GM12864 (cell line): ENCODE data around the gene SEPTIN8.
A peak's percentile ranks its signal among the peaks of the same experiment; 100 is the strongest.

Experiments
- DNase-seq: peaks from one replicate; pipeline ENCODE4 v3.0.0-alpha.2; 2011; ENCODE audit warnings: low read depth
- H3K4me3 ChIP-seq: 2 replicates; pipeline ENCODE4 v1.5.1; 2011; ENCODE audit warnings: mild to moderate bottlenecking, low read depth, low read length, control low read depth
- TF ChIP-seq, protein P1 (sequence below): IDR thresholded peaks from 2 replicates; pipeline ENCODE4 v1.5.1; 2011; ENCODE audit warnings: low read depth, mild to moderate bottlenecking, moderate library complexity, low read length, control low read depth, inconsistent platforms; ENCODE audit errors: missing control alignments

SEPTIN8 gene

DNA sequence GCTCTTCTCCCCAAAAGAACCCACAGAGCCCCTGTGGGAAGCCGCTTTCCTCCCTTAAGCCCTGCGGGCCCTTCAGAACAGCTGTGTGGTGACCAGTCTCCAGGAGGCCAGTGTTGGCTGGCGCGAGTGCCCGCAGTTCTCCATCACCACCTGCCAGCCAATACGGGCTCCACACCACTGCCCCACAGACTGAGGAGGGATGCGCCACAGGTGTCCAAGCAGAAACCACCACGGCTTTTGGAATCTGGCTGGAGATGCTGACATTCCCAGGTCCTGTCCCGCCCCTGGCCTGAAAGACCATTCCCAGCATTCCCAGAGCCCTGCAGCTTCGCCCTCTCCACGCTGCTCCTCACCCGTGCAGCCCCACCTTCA is 17.0 kb downstream of the SEPTIN8 start:
- TF ChIP-seq, protein P1, sequence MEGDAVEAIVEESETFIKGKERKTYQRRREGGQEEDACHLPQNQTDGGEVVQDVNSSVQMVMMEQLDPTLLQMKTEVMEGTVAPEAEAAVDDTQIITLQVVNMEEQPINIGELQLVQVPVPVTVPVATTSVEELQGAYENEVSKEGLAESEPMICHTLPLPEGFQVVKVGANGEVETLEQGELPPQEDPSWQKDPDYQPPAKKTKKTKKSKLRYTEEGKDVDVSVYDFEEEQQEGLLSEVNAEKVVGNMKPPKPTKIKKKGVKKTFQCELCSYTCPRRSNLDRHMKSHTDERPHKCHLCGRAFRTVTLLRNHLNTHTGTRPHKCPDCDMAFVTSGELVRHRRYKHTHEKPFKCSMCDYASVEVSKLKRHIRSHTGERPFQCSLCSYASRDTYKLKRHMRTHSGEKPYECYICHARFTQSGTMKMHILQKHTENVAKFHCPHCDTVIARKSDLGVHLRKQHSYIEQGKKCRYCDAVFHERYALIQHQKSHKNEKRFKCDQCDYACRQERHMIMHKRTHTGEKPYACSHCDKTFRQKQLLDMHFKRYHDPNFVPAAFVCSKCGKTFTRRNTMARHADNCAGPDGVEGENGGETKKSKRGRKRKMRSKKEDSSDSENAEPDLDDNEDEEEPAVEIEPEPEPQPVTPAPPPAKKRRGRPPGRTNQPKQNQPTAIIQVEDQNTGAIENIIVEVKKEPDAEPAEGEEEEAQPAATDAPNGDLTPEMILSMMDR, result no peak
- no peak overlapping the region for H3K4me3 ChIP-seq
- no peak for DNase-seq

DNA sequence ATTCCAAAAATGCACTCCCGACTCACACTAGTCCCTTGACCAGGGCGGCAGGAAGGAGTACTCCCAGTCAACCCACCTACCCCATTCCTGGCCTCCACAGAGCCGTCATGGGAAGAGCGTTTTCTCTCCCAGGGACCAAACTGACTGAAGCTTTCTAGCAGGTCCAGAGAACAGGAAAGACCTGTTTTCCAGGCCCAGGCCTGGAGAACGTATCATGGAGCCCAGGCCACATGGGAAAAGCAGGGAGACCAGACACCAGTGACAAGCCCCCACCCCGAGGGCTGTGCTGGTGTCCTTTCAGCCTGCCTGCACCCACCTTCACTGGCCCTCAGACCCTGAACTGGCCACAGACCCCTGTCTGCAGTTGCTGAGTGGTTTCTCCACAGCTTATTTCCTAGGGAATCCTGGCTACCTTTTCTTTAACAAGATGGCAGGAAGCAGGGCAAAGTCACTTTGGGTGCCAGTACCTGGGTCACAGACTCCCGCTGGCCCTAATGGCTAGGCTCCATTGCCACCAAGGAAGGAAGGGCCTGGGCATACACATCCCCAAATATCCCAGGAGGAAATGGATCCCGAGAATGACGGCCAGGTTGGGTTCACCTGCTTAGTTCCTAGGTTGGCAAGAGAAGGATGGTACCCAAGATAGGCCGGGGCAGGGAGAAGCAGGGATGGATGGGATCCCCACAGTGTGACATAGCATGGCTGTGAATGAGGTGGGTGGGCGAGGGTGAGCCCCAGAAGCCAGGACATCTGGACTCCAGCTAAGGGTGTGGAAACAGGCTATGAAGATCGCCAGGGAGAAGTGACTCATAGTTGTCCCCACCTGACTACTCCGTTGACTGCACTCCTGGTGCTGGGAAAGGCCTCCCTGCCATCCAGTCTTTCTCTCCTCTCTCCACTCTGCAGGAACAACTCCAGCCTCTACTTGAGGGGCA is 17.7 kb downstream of the SEPTIN8 start:
- H3K4me3 ChIP-seq, result no peak overlapping the region
- TF ChIP-seq, protein P1, result no peak
- no peak for DNase-seq

- no peak overlapping the region for H3K4me3 ChIP-seq
- no peak for DNase-seq
- TF ChIP-seq, protein P1, result no peak
These were observed 18.6 kb downstream of the SEPTIN8 start for GRCh38 chr5:132758451-132758850.

- TF ChIP-seq, protein P1, result no peak
- no peak for DNase-seq
- no peak overlapping the region for H3K4me3 ChIP-seq
These were observed 20.5 kb downstream of the SEPTIN8 start for GRCh38 chr5:132756542-132756941.

DNA sequence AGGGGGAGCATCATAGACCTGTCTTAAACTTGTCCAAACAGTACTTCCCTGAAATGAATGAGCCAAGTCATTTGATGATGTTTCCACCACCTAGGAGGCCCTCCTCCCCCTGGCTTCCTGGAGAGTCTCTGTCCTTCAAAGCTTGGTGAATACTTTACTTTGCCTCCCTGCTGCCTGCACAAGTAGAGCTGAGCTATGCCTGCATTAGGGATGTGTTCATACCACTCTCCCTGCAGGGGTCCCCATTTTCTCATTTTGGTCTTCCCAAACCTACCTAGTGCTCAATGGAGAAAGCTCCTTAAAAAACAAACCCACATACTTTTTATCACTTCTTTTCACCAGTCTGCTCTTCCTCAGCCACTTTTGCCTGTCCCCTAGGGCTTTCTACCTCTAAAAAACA is 22.1 kb downstream of the SEPTIN8 start:
- H3K4me3 ChIP-seq, result no peak overlapping the region
- DNase-seq, result no peak
- TF ChIP-seq, protein P1, result peak; percentile 3

GRCh38 chr5:132754111-132754510 is 22.9 kb downstream of the SEPTIN8 start:
- no peak overlapping the region for H3K4me3 ChIP-seq
- DNase-seq, result no peak
- TF ChIP-seq, protein P1, result no peak
